Subcutaneous abdominal adipose tissue (tissue), 5 donors: ENCODE results near the gene WT1.

Experiments
- H3K27ac ChIP-seq: one replicate; pipeline ENCODE4 v1.7.0; 2013; ENCODE audit warnings: low read depth, mild to moderate bottlenecking, inconsistent platforms, low read length, moderate library complexity
- H3K27me3 ChIP-seq, 5 donors: one replicate each; pipeline ENCODE4 v1.7.0; 2013; ENCODE audit warnings: low read length in 5 of 5, inconsistent platforms in 1 of 5; ENCODE audit not compliant: control insufficient read depth in 5 of 5, insufficient read depth in 4 of 5
- H3K36me3 ChIP-seq, 5 donors: one replicate each; pipeline ENCODE4 v1.7.0; 2013; ENCODE audit warnings: low read length in 5 of 5; ENCODE audit not compliant: control insufficient read depth in 5 of 5, insufficient read depth in 5 of 5
- H3K4me1 ChIP-seq, 5 donors: one replicate each; pipeline ENCODE4 v1.7.0; 2013; ENCODE audit warnings: low read length in 5 of 5, mild to moderate bottlenecking in 3 of 5, moderate library complexity in 1 of 5; ENCODE audit not compliant: control insufficient read depth in 5 of 5, insufficient read depth in 5 of 5
- H3K4me3 ChIP-seq, 5 donors: one replicate each; pipeline ENCODE4 v1.7.0; 2013; ENCODE audit warnings: low read length in 5 of 5, low read depth in 1 of 5
- H3K9ac ChIP-seq, 5 donors: one replicate each; pipeline ENCODE4 v1.7.0; 2013; ENCODE audit warnings: low read length in 5 of 5, mild to moderate bottlenecking in 4 of 5, moderate library complexity in 3 of 5
- H3K9me3 ChIP-seq, 5 donors: one replicate each; pipeline ENCODE4 v1.7.0; 2013; ENCODE audit warnings: low read length in 5 of 5; ENCODE audit not compliant: control insufficient read depth in 5 of 5
- donor health status: healthy.
- donor health status: healthy.
- donor health status: healthy.
- donor health status: healthy.
- donor health status: healthy.

WT1 gene

DNA sequence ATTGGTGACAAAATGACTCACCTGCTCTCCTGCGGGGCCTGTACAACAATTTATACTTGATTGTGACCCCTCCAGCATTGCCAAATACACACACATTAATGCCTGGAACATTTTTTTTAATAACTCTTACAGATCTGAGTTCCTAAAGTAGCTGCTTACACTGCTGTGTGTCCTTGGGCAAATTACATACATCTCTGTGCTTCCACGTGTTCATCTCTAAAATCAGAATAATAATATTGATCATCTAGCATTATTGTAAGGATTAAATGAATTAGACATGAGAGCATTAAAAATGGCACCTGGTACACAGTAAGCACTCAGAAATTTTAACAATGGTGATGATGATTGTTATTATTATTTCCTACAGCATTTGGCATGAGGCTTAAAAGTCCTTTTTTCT is 21.5 kb upstream of the WT1 start:
- Histone ChIP-seq H3K27ac (no peak overlapping the region), H3K36me3 (no peaks in the 10 kb centered on the region), H3K4me1 (no peaks in the 10 kb centered on the region), H3K27me3 (no peaks in the 10 kb centered on the region), H3K9me3 (no peaks in the 10 kb centered on the region), H3K9ac (no peak overlapping the region), H3K4me3 (no peak overlapping the region)

DNA sequence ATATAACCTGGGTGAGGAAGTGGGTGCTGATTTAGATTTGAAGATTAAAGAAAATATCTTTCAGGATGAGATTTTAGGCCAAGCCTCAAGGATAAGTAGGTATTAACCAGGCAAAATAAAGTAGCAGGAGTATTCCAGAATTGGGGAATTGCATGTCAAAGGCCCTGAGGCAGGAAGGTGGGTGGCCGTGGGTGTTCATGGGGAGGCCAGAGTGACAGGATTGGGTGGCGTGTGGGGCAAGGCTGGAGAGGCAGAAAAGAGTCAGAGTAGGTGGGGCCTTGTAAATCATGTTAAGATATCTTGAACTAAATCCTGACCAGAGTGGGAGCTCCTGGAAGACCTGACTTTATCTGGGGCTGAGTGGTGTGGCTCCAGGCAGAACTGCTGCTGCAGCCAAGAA is 19.7 kb upstream of the WT1 start:
- Histone ChIP-seq H3K9me3 (no peaks in the 10 kb centered on the region), H3K9ac (no peak overlapping the region), H3K27ac (no peak overlapping the region), H3K4me1 (no peaks in the 10 kb centered on the region), H3K27me3 (peaks cover 0 to 2% (median 0%) of the 10 kb centered on the region in 5 donors), H3K36me3 (no peaks in the 10 kb centered on the region), H3K4me3 (no peak overlapping the region)

DNA sequence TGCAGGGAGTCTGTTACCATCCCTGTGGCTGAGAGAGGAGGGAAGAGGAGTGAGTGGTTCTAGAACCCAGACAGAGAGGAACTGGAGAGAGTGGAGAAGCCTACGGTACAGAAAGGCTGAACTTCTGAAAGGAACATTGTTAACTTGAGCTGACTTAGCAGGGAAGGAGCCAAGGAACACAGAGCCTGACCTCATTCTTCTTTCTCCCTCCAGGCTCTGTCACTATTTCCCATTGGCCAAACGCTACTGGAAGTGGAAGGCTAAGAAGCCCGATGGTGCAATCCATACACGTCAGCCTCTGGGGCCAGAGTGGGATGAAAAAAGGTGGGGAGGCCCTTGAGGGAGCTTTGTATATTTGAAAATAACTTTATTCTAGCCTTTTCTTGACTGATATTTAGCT is 16.5 kb upstream of the WT1 start:
- H3K27me3 ChIP-seq: peaks cover 0 to 2% (median 0%) of the 10 kb centered on the region in 5 donors
- H3K9me3 ChIP-seq: no peaks in the 10 kb centered on the region
- H3K27ac ChIP-seq: no peak overlapping the region
- no peaks in the 10 kb centered on the region for H3K4me1 ChIP-seq
- H3K9ac ChIP-seq: no peak overlapping the region
- H3K4me3 ChIP-seq: no peak overlapping the region
- H3K36me3 ChIP-seq: no peaks in the 10 kb centered on the region

DNA sequence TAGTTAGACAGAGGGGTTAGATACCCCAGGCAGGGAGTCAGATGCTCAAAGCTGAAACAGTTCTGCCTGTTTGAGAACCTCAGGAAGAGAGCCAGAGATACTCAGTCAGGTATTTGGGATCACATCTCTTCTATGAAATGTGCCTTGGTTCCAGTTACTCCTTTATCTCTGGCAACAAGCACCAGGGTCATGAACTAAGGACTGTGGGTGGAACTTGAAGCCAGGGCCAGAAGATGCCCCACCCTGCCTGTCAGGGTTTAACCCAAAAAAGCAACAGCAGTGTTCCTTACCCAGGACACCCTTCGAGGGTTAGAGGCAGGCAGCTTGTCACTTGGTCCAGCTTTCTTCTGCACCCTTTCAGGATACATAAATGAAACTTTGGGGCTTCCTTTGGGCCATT is 15.0 kb upstream of the WT1 start:
- Histone ChIP-seq H3K9ac (no peak overlapping the region), H3K4me1 (no peaks in the 10 kb centered on the region), H3K27ac (no peak overlapping the region), H3K4me3 (no peak overlapping the region), H3K27me3 (peaks cover 0 to 7% (median 0%) of the 10 kb centered on the region in 5 donors), H3K9me3 (no peaks in the 10 kb centered on the region), H3K36me3 (no peaks in the 10 kb centered on the region)

DNA sequence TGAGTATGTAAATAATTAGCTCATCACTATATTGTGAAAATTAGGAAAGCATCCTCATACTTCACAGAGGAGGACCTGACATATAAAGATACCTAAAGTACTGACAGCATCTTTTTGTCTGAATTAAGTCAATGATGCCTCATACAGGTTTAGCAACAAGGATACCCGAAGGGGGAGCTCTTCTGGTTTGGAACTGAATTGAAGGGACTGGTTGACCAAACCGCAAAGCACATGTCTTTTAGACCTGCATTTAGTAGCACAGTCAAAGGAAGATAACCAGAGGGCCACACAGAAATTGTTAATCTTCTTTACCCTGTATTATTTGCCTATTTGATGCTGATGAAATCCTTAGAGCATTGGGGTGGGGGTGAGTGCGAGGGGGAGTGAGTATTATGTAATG is 12.9 kb upstream of the WT1 start:
- Histone ChIP-seq H3K9me3 (no peaks in the 10 kb centered on the region), H3K27ac (no peak overlapping the region), H3K4me3 (no peak overlapping the region), H3K4me1 (no peaks in the 10 kb centered on the region), H3K9ac (no peak overlapping the region), H3K36me3 (no peaks in the 10 kb centered on the region), H3K27me3 (peaks cover 0 to 7% (median 3%) of the 10 kb centered on the region in 5 donors)

DNA sequence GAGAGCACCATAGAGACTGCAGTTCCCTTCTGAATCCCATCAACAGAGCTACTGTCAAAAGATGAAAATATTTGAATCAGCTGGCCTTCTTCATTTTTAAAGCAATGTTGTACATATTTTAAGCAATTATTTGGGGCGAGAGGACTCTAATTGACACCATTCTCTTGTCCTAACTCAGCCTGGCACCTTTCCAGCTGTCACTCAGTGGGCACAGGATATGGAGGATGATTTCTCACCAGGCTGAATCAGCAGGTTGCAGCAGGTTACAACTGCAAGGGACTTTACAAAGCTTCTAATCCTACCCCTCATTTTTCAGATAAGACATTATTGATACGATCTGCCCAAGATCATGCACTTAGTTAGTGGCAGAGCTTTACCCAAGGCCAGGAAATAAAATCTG is 11.9 kb upstream of the WT1 start:
- Histone ChIP-seq H3K9ac (no peak overlapping the region), H3K27me3 (peaks cover under 1 to 14% (median 3%) of the 10 kb centered on the region in 5 donors), H3K36me3 (no peaks in the 10 kb centered on the region), H3K4me3 (no peak overlapping the region), H3K4me1 (no peaks in the 10 kb centered on the region), H3K27ac (no peak overlapping the region), H3K9me3 (no peaks in the 10 kb centered on the region)

DNA sequence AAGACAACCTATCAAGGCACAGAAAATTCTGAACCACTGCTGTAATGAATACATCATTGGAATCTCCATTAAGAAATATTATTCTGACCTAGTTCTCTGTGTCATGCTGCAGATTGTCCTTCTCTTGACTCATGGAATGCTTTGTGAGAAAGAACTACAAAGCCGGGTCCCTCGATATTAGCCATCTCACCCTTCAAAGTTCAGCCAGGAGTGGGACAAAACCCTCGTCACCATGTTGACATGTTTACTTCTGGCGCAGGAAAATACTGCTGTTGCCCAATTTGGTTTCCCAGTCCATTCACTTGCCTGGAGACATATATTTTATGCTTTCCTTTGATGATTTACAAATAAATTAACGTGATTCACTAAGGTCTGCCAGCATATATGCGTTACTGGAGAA is 10.9 kb upstream of the WT1 start:
- Histone ChIP-seq H3K36me3 (no peaks in the 10 kb centered on the region), H3K4me1 (no peaks in the 10 kb centered on the region), H3K27ac (no peak overlapping the region), H3K9ac (no peak overlapping the region), H3K27me3 (peaks cover 3 to 21% (median 11%) of the 10 kb centered on the region in 5 donors), H3K4me3 (no peak overlapping the region), H3K9me3 (no peaks in the 10 kb centered on the region)

DNA sequence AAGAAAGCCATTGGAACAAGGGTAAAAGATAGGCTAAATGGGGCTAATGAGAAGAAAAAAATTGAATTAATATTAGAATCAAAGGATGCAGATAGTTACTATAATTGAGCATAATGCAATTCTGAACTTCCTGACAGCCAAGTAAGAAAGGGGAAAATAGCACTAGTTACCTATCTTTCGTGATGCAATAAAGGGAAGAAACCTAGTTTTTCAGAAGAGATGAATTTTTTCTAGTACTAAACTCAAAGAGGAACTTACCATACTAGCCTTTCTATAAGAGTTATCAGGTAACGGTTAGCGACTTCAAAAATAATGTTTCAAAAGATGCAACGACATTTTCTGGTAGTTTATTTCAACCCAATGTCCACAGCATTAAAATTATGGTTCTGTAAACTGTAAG is 8.8 kb upstream of the WT1 start:
- H3K9ac ChIP-seq: no peak overlapping the region
- H3K36me3 ChIP-seq: no peaks in the 10 kb centered on the region
- no peaks in the 10 kb centered on the region for H3K9me3 ChIP-seq
- peaks cover 0 to 3% (median under 1%) of the 10 kb centered on the region in 5 donors for H3K4me1 ChIP-seq
- peaks cover 21 to 37% (median 22%) of the 10 kb centered on the region in 5 donors for H3K27me3 ChIP-seq
- no peak overlapping the region for H3K27ac ChIP-seq
- no peak overlapping the region for H3K4me3 ChIP-seq

DNA sequence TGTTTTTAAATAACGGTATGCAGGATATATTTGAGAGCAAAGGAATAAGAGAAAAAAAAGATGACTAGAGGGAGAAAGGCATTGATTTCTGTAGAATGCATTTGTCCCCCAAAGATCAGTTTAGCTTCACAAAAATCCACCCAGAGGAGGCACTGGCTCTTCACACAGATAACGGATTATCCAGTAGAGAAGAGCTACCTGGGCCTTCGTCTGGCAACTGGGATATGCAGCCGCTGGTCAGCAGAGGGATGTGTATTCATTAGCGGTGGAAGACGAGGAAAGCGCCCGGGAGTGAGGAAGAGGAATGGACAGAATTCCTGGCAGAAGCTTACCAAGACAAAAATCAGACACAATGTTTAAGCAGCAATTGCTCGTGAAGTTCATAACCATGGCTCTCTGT is 5.6 kb upstream of the WT1 start:
- H3K9ac ChIP-seq: no peak overlapping the region
- H3K4me1 ChIP-seq: peaks cover 0 to 21% (median 17%) of the 10 kb centered on the region in 5 donors
- H3K27me3 ChIP-seq: peaks cover 34 to 62% (median 53%) of the 10 kb centered on the region in 5 donors
- H3K27ac ChIP-seq: no peak overlapping the region
- H3K9me3 ChIP-seq: no peaks in the 10 kb centered on the region
- H3K4me3 ChIP-seq: no peak overlapping the region
- H3K36me3 ChIP-seq: no peaks in the 10 kb centered on the region

DNA sequence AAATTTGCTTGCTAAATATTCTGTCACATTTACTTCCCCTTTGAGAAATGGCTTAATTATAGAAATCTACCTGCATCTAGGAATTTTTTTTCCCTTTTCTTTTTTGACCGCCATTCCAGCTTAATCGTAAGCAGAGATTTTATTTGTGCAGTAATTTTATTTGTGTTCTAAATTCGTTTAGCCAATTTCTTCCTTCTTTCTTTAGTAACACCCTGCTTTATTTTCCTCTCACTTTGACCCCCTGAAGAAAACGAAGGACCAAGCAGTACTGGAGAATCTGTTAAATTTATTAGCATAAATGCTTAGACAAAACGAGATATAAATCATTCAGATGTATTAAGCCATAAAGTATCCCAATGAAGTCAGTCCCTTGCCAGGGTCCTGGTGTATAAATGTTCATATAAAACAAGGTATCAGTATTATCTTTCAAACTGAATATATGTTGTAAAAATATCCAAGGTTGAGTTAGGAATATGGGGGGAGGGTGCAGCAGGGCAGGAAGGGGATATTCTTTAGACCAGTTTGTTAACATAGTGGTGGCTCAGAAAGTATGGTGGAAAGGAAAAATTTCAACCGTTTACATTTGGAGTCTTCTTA is 5.1 kb upstream of the WT1 start:
- H3K9ac ChIP-seq: no peak overlapping the region
- H3K9me3 ChIP-seq: no peaks in the 10 kb centered on the region
- H3K27me3 ChIP-seq: peaks cover 34 to 65% (median 59%) of the 10 kb centered on the region in 5 donors
- H3K4me1 ChIP-seq: peaks cover 0 to 26% (median 22%) of the 10 kb centered on the region in 5 donors
- H3K36me3 ChIP-seq: no peaks in the 10 kb centered on the region
- H3K27ac ChIP-seq: no peak overlapping the region
- H3K4me3 ChIP-seq: no peak overlapping the region
